Measurements from ENCODE around the gene UROS.

UROS gene

GRCh38 chr10:125778556-125778955 is 44.5 kb downstream of the UROS start:
- H3K4me1 ChIP-seq (ENCODE audit: insufficient read depth, low read length, poor library complexity, severe bottlenecking): no peaks in the 10 kb centered on the region
- no peak overlapping the region for H3K4me3 ChIP-seq (ENCODE audit: low read length, poor library complexity, severe bottlenecking)
- no peaks in the 10 kb centered on the region for H3K79me2 ChIP-seq (ENCODE audit: insufficient read depth, low read length)
- H3K4me2 ChIP-seq (ENCODE audit: low read depth, low read length, poor library complexity, severe bottlenecking): no peak overlapping the region
- no peaks in the 10 kb centered on the region for H3K36me3 ChIP-seq (ENCODE audit: insufficient read depth, low read length)
- H3K27me3 ChIP-seq (ENCODE audit: insufficient read depth, low read length, poor library complexity, severe bottlenecking): no peaks in the 10 kb centered on the region
- no peaks in the 10 kb centered on the region for H3F3A ChIP-seq (ENCODE audit: low read depth)
- no peaks in the 10 kb centered on the region for H3K9me2 ChIP-seq (replicated peaks; ENCODE audit: low read depth, low read length)
- H4K20me1 ChIP-seq (ENCODE audit: insufficient read depth, low read length, poor library complexity, severe bottlenecking): no peaks in the 10 kb centered on the region
- TF ChIP-seq, protein P1, sequence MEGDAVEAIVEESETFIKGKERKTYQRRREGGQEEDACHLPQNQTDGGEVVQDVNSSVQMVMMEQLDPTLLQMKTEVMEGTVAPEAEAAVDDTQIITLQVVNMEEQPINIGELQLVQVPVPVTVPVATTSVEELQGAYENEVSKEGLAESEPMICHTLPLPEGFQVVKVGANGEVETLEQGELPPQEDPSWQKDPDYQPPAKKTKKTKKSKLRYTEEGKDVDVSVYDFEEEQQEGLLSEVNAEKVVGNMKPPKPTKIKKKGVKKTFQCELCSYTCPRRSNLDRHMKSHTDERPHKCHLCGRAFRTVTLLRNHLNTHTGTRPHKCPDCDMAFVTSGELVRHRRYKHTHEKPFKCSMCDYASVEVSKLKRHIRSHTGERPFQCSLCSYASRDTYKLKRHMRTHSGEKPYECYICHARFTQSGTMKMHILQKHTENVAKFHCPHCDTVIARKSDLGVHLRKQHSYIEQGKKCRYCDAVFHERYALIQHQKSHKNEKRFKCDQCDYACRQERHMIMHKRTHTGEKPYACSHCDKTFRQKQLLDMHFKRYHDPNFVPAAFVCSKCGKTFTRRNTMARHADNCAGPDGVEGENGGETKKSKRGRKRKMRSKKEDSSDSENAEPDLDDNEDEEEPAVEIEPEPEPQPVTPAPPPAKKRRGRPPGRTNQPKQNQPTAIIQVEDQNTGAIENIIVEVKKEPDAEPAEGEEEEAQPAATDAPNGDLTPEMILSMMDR (conservative IDR thresholded peaks at IDR 0.05; ENCODE audit: low read length): no peak
- no peak for TF ChIP-seq EZH2phosphoT487 (IDR thresholded peaks at IDR 0.05; ENCODE audit: borderline replicate concordance)
- H3K9ac ChIP-seq (ENCODE audit: low read depth, low read length, poor library complexity, severe bottlenecking): no peak overlapping the region
- H3K9me3 ChIP-seq (ENCODE audit: insufficient read depth, low read depth, low read length): no peaks in the 10 kb centered on the region
- H2AFZ ChIP-seq (ENCODE audit: low read length): no peak overlapping the region

GRCh38 chr10:125777806-125778205 is 45.3 kb downstream of the UROS start:
- no peaks in the 10 kb centered on the region for H3F3A ChIP-seq (ENCODE audit: low read depth)
- no peaks in the 10 kb centered on the region for H3K9me3 ChIP-seq (ENCODE audit: insufficient read depth, low read depth, low read length)
- no peak overlapping the region for H3K9ac ChIP-seq (ENCODE audit: low read depth, low read length, poor library complexity, severe bottlenecking)
- H3K4me3 ChIP-seq (ENCODE audit: low read length, poor library complexity, severe bottlenecking): no peak overlapping the region
- no peaks in the 10 kb centered on the region for H3K36me3 ChIP-seq (ENCODE audit: insufficient read depth, low read length)
- H3K79me2 ChIP-seq (ENCODE audit: insufficient read depth, low read length): no peaks in the 10 kb centered on the region
- no peaks in the 10 kb centered on the region for H3K9me2 ChIP-seq (replicated peaks; ENCODE audit: low read depth, low read length)
- no peaks in the 10 kb centered on the region for H3K27me3 ChIP-seq (ENCODE audit: insufficient read depth, low read length, poor library complexity, severe bottlenecking)
- no peaks in the 10 kb centered on the region for H3K4me1 ChIP-seq (ENCODE audit: insufficient read depth, low read length, poor library complexity, severe bottlenecking)
- no peak overlapping the region for H3K4me2 ChIP-seq (ENCODE audit: low read depth, low read length, poor library complexity, severe bottlenecking)
- TF ChIP-seq, protein P1 (conservative IDR thresholded peaks at IDR 0.05; ENCODE audit: low read length): no peak
- TF ChIP-seq EZH2phosphoT487 (IDR thresholded peaks at IDR 0.05; ENCODE audit: borderline replicate concordance): no peak
- H4K20me1 ChIP-seq (ENCODE audit: insufficient read depth, low read length, poor library complexity, severe bottlenecking): no peaks in the 10 kb centered on the region
- no peak overlapping the region for H2AFZ ChIP-seq (ENCODE audit: low read length)

- TF ChIP-seq, protein P1 (conservative IDR thresholded peaks at IDR 0.05; ENCODE audit: low read length): no peak
- TF ChIP-seq EZH2phosphoT487 (IDR thresholded peaks at IDR 0.05; ENCODE audit: borderline replicate concordance): no peak
- Histone ChIP-seq H3K4me1 (ENCODE audit: insufficient read depth, low read length, poor library complexity, severe bottlenecking) (no peaks in the 10 kb centered on the region), H3K79me2 (ENCODE audit: insufficient read depth, low read length) (no peaks in the 10 kb centered on the region), H3K4me3 (ENCODE audit: low read length, poor library complexity, severe bottlenecking) (no peak within 1 kb of the TSS), H3K36me3 (ENCODE audit: insufficient read depth, low read length) (no peaks in the 10 kb centered on the region), H3K27me3 (ENCODE audit: insufficient read depth, low read length, poor library complexity, severe bottlenecking) (no peaks in the 10 kb centered on the region), H2AFZ (ENCODE audit: low read length) (no peak within 1 kb of the TSS), H3K4me2 (ENCODE audit: low read depth, low read length, poor library complexity, severe bottlenecking) (no peak within 1 kb of the TSS), H3K9ac (ENCODE audit: low read depth, low read length, poor library complexity, severe bottlenecking) (no peak within 1 kb of the TSS), H3K9me3 (ENCODE audit: insufficient read depth, low read depth, low read length) (no peaks in the 10 kb centered on the region), H3F3A (ENCODE audit: low read depth) (no peaks in the 10 kb centered on the region), H4K20me1 (ENCODE audit: insufficient read depth, low read length, poor library complexity, severe bottlenecking) (no peaks in the 10 kb centered on the region), H3K9me2 (replicated peaks; ENCODE audit: low read depth, low read length) (no peaks in the 10 kb centered on the region)
These were observed 47.5 kb downstream of the UROS start, which contains the start of gene MMP21 for GRCh38 chr10:125775491-125776106. Gene MMP21, minus strand, starts transcription at chr10:125775821. Its CDS starts 0 bp downstream, at chr10:125775821.

All from Loucy (cell line).